HG03066 (cell line): ENCODE measurements around the gene ZFTA.

Experiments
- ATAC-seq: cut with Tn5 transposase; IDR thresholded peaks from one replicate; pipeline ENCODE4 v1.9.1; 2021; ENCODE audit warnings: low read depth; ENCODE audit not compliant: unreplicated experiment

ZFTA gene

GRCh38 chr11:63756919-63757761 lies 11.4 kb downstream of the ZFTA start:
- ATAC-seq: no peak

- no peak for ATAC-seq
Measured at GRCh38 chr11:63749624-63750023, 19.0 kb downstream of the ZFTA start.

- no peak for ATAC-seq
Measured at GRCh38 chr11:63747011-63747410, 21.6 kb downstream of the ZFTA start.

GRCh38 chr11:63745304-63746170 lies 23.0 kb downstream of the ZFTA start:
- ATAC-seq: no peak

GRCh38 chr11:63738720-63739360 lies 29.7 kb downstream of the ZFTA start:
- no peak for ATAC-seq

GRCh38 chr11:63737718-63738117 lies 30.9 kb downstream of the ZFTA start:
- no peak for ATAC-seq

- ATAC-seq: no peak
Measured at GRCh38 chr11:63736864-63737263, 31.7 kb downstream of the ZFTA start.

GRCh38 chr11:63729326-63729725 lies 39.2 kb downstream of the ZFTA start:
- no peak for ATAC-seq

GRCh38 chr11:63720611-63721010 lies 48.0 kb downstream of the ZFTA start:
- no peak for ATAC-seq

- no peak for ATAC-seq
Measured at GRCh38 chr11:63719987-63720386, 48.6 kb downstream of the ZFTA start.

- no peak for ATAC-seq
Measured at GRCh38 chr11:63719001-63719400, 49.6 kb downstream of the ZFTA start.
